ENCODE data around the gene IRF2BP2. TPM values are rescaled to one million over a fixed set of nuclear protein-coding genes. Genes with fewer than 3 reads are reported as not detected.

IRF2BP2 gene
- total and polyA plus RNA-seq, 2 of the 13 experiments (the other 11 are each of a cell fraction or from before 2014, with no cell fraction given), result 140 to 147 TPM

- TF ChIP-seq AHDC1 (CRISPR knock-in tag; IDR thresholded peaks at IDR 0.05; ENCODE audit: borderline replicate concordance) (peak; percentile 78), REPIN1 (CRISPR knock-in tag; IDR thresholded peaks at IDR 0.05; ENCODE audit: borderline replicate concordance, low read depth) (peak; percentile 47; the same call in 1 of the 2 replicates), ZMYM4 (CRISPR knock-in tag; IDR thresholded peaks at IDR 0.05) (peak; percentile 87), ZNF678 (CRISPR knock-in tag; IDR thresholded peaks at IDR 0.05) (no peak), ZNF800 (CRISPR knock-in tag; IDR thresholded peaks at IDR 0.05) (peak; percentile 48; the same call in 1 of the 2 replicates), SNAPC5 (CRISPR knock-in tag; IDR thresholded peaks at IDR 0.05; ENCODE audit: borderline replicate concordance) (no peak), ZNF530 (CRISPR knock-in tag; IDR thresholded peaks at IDR 0.05; ENCODE audit: low read depth) (no peak), JUN (CRISPR knock-in tag; IDR thresholded peaks at IDR 0.05) (peak; percentile 76), ELF1 (CRISPR knock-in tag; IDR thresholded peaks at IDR 0.05) (peak; percentile 26; the same call in 1 of the 2 replicates), IRF2 (CRISPR knock-in tag; IDR thresholded peaks at IDR 0.05) (peak; percentile 35), CERS6 (CRISPR knock-in tag; IDR thresholded peaks at IDR 0.05) (no peak), ZFP37 (CRISPR knock-in tag; IDR thresholded peaks at IDR 0.05; ENCODE audit: borderline replicate concordance) (peak; percentile 35; the same call in 1 of the 2 replicates), RFXANK (CRISPR knock-in tag; IDR thresholded peaks at IDR 0.05) (peak; percentile 94), ATRX (CRISPR knock-in tag; IDR thresholded peaks at IDR 0.05; ENCODE audit: borderline replicate concordance) (no peak), HNRNPK (IDR thresholded peaks at IDR 0.05; ENCODE audit: low read depth, low read length, poor library complexity, severe bottlenecking) (no peak), EHMT2 (IDR thresholded peaks at IDR 0.05; ENCODE audit: borderline replicate concordance, low read depth, low read length) (peak; percentile 82; the same call in 1 of the 2 replicates), CREM (IDR thresholded peaks at IDR 0.05) (peak; percentile 81), CREM (CRISPR knock-in tag; IDR thresholded peaks at IDR 0.05) (no peak), KLF6 (CRISPR knock-in tag; IDR thresholded peaks at IDR 0.05) (no peak; the same call in 1 of the 2 replicates), ZBTB21 (CRISPR knock-in tag; IDR thresholded peaks at IDR 0.05) (no peak)
- TF ChIP-seq, protein P1, sequence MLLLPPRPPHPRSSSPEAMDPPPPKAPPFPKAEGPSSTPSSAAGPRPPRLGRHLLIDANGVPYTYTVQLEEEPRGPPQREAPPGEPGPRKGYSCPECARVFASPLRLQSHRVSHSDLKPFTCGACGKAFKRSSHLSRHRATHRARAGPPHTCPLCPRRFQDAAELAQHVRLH (CRISPR knock-in tag; IDR thresholded peaks at IDR 0.05; ENCODE audit: borderline replicate concordance, low read depth), result peak; percentile 90
Measured at GRCh38 chr1:234638832-234639799, 29.1 kb upstream of the IRF2BP2 start (continued).

Data from HepG2 (cell line).